ENCODE results near the gene VPS25. TPM values are rescaled to one million over a fixed set of nuclear protein-coding genes. Genes with fewer than 3 reads are reported as not detected.

VPS25 gene
- total RNA-seq, 2 donors from 2014 or later: 86.9 to 105 TPM

DNA sequence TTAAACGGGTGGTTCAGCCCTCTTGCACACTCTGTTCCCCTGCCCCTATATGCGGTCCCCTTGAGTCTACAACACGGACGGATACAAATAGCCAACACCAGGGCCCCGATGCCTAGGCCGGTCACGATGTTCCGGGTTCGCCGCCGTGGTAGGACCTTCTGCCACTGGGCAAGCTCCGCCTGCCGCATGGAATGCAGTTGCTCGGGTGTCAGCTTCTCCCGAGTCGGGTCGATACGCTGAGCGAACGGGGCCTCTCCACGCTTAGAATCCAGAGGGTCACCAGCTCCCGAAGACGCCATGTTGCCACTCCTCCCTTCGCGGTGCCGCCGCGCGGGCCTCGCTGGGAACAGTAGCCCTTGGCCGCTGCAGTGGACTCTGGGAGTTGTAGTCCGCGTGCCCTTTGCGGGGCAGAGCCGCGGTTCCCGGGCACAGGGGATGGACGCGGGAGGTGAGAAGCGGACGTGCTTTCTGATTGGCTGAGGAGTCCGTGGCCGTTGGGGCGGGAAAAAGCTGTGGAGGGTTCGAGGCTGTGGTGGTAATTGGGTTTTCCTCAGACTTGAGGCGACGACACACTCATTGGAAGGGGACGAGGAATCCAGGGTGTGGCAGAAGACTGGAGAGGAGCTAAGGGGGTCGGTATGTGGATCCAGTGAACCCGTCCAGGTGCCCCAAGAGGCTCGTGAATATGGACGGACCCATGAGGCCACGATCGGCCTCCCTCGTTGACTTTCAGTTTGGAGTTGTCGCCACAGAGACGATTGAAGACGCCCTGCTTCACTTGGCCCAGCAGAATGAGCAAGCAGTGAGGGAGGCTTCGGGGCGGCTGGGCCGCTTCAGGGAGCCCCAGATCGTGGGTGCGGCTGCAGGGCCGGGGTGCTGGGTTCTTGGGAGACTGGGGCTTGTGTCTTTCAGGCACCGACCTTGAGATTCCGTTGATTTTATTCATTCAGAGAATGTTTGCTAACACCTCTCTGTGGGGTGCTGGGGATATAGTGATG is 25.4 kb downstream of the VPS25 start, which contains the start of the genes CNTD1 and COA3:
Gene CNTD1 (plus strand): TSS at position 479 of the 998 bp plus-strand sequence. CDS start 207 bp downstream, at position 686.
Gene COA3 (minus strand): TSS at position 322 of the 998 bp plus-strand sequence. CDS start 23 bp downstream, at position 299.
- Histone ChIP-seq H3K9ac (ENCODE audit: low read depth in 2 of 2, low read length in 2 of 2) (peak within 1 kb of the TSS; percentile 88 to 99), H3K4me1 (peaks cover 14% of the 10 kb centered on the region), H3K9me3 (no peaks in the 10 kb centered on the region), H3K27ac (peak within 1 kb of the TSS; percentile 74), H3K27me3 (no peaks in the 10 kb centered on the region), H3K36me3 (no peaks in the 10 kb centered on the region), H3K4me3 (peak within 1 kb of the TSS; percentile 76)
- intact Hi-C loops (cut with DNase I): no loop called here
- TF ChIP-seq CTCF (IDR thresholded peaks at IDR 0.05): no peak
- DNase-seq: peak; percentile 90

DNA sequence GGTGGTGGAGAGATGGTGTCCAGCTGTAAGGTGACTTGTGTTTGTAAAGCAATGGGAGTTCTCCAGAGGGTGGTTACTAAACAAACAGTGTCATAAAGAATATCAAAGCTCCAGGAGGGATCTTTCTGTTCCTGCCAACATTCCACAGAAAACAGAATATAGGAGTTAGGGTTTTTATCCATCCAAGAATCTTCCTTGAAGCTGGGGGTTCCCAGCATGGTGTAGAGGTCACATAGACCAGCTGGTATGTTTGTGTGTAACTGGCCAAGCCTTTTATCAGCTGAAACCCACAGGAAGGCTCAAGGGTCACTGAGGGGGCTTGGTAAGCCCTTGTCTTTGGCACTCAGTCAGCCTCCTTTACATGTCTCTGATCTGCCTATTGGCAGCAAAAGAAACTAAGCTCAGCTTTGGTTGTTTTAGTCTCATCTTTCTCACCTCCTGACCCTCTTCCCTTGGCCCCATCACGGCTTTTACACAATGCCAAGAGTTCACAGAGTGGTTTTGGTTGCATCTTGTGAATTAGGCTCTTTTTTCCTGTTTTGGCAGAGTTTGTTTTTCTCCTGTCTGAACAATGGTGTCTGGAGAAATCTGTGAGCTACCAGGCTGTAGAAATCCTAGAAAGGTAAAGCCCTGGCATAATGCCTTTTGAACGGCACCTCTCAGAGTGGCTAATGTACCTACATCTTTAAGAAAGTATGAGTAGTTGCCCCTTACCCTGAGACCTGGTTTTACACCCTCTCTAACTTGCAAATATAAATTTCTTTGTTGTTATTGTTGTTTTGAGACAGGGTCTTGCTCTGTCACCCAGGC is 30.0 kb downstream of the VPS25 start:
- DNase-seq: no peak
- Histone ChIP-seq H3K9me3 (no peaks in the 10 kb centered on the region), H3K4me1 (peaks cover 5% of the 10 kb centered on the region), H3K27me3 (no peaks in the 10 kb centered on the region), H3K36me3 (no peaks in the 10 kb centered on the region), H3K27ac (peak overlapping the region; percentile 68), H3K9ac (ENCODE audit: low read depth in 2 of 2, low read length in 2 of 2) (peak overlapping the region in 1 of 2 donors; percentile 42), H3K4me3 (no peak overlapping the region)
- TF ChIP-seq CTCF (IDR thresholded peaks at IDR 0.05): no peak
- intact Hi-C loops (cut with DNase I): no loop called here

- no peak for TF ChIP-seq CTCF (IDR thresholded peaks at IDR 0.05)
- Histone ChIP-seq H3K4me3 (no peak overlapping the region), H3K36me3 (no peaks in the 10 kb centered on the region), H3K27me3 (no peaks in the 10 kb centered on the region), H3K27ac (peak overlapping the region; percentile 68), H3K9me3 (no peaks in the 10 kb centered on the region), H3K9ac (ENCODE audit: low read depth in 2 of 2, low read length in 2 of 2) (peak overlapping the region in 1 of 2 donors; percentile 16), H3K4me1 (peaks cover 5% of the 10 kb centered on the region)
- intact Hi-C loops (cut with DNase I): no loop called here
- no peak for DNase-seq
These were observed 31.7 kb downstream of the VPS25 start for GRCh38 chr17:42804918-42805367.

DNA sequence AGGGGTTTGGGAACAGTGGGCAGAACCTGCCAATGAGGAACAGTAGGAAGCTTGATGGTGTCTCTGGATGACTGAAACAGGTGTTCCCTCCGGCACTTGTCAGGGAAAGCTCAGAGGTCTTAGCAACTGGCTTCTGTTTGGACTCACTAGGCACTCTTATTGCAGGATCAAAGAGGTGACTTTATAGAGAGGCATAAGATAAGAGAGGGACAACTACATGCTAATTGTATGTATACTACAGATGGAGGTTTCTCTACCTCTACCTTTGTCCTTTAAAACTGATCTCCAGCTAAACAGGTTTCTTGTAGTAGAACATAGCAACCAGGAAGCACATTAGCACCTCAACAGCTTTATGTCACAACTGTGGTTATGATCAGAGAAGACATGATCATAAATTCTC is 33.0 kb downstream of the VPS25 start:
- Histone ChIP-seq H3K27me3 (no peaks in the 10 kb centered on the region), H3K9ac (ENCODE audit: low read depth in 2 of 2, low read length in 2 of 2) (peak overlapping the region in 1 of 2 donors; percentile 49), H3K9me3 (no peaks in the 10 kb centered on the region), H3K36me3 (peaks cover 5% of the 10 kb centered on the region), H3K27ac (peak overlapping the region; percentile 68), H3K4me3 (no peak overlapping the region), H3K4me1 (peaks cover 5% of the 10 kb centered on the region)
- no peak for TF ChIP-seq CTCF (IDR thresholded peaks at IDR 0.05)
- intact Hi-C loops (cut with DNase I): no loop called here
- no peak for DNase-seq

DNA sequence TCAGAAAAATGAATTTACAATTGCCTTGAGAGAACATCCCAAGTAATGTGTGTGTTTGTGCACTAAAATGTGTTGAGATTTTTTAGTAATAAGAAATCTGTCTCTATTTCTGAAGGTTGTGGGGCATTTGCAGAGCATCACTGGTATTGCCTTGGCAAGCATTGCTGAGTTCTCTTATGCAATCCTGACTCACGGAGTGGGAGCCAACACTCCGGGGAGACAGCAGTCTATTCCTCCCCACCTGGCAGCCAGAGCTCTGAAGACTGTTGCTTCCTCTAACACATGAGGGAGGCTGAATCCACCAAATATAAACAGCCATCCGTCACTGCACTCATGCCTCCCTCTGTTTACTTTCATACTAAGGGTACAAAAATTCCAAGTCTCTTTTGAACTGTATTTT is 36.0 kb downstream of the VPS25 start:
- Histone ChIP-seq H3K4me1 (no peaks in the 10 kb centered on the region), H3K27me3 (no peaks in the 10 kb centered on the region), H3K9me3 (no peaks in the 10 kb centered on the region), H3K4me3 (no peak overlapping the region), H3K27ac (no peak overlapping the region), H3K9ac (ENCODE audit: low read depth in 2 of 2, low read length in 2 of 2) (no peak overlapping the region), H3K36me3 (peaks cover 10% of the 10 kb centered on the region)
- no peak for DNase-seq
- intact Hi-C loops (cut with DNase I): no loop called here
- TF ChIP-seq CTCF (IDR thresholded peaks at IDR 0.05): no peak
